WERI-Rb-1 (cell line): ENCODE measurements around the gene HEATR5A.
"Not testable (repeated sequence)": the region's sequence is repeated elsewhere in the genome, so short reads cannot be mapped to it uniquely, and the experiment has no call there.

Source experiments
- DNase-seq: peaks from one replicate; pipeline ENCODE4 v3.0.0-alpha.2; 2020
- H3K27ac ChIP-seq: fragments of 250-450 bp; sonication (Bioruptor Pico); 2 replicates; pipeline ENCODE4 v1.5.1; 2020; ENCODE audit warnings: mild to moderate bottlenecking, moderate library complexity
- H3K27me3 ChIP-seq: fragments of 250-450 bp; sonication (Bioruptor Pico); 2 replicates; pipeline ENCODE4 v1.5.1; 2021; ENCODE audit warnings: mild to moderate bottlenecking, low read depth, moderate library complexity; ENCODE audit not compliant: insufficient read depth, severe bottlenecking
- H3K36me3 ChIP-seq: fragments of 250-450 bp; sonication (Bioruptor Pico); 2 replicates; pipeline ENCODE4 v1.5.1; 2020; ENCODE audit warnings: mild to moderate bottlenecking, moderate library complexity
- H3K4me3 ChIP-seq: 2 replicates; pipeline ENCODE4 v1.5.1; 2011; ENCODE audit warnings: low read depth, mild to moderate bottlenecking, control low read depth, low read length
- H3K9me3 ChIP-seq: fragments of 250-450 bp; sonication (Bioruptor Pico); 2 replicates; pipeline ENCODE4 v1.5.1; 2021; ENCODE audit warnings: mild to moderate bottlenecking, moderate library complexity; ENCODE audit not compliant: severe bottlenecking
- TF ChIP-seq, protein P1 (sequence below): IDR thresholded peaks from 2 replicates; pipeline ENCODE4 v1.5.1; 2011; ENCODE audit warnings: low read depth, mild to moderate bottlenecking, control low read depth, inconsistent platforms, low read length

Gene HEATR5A

DNA sequence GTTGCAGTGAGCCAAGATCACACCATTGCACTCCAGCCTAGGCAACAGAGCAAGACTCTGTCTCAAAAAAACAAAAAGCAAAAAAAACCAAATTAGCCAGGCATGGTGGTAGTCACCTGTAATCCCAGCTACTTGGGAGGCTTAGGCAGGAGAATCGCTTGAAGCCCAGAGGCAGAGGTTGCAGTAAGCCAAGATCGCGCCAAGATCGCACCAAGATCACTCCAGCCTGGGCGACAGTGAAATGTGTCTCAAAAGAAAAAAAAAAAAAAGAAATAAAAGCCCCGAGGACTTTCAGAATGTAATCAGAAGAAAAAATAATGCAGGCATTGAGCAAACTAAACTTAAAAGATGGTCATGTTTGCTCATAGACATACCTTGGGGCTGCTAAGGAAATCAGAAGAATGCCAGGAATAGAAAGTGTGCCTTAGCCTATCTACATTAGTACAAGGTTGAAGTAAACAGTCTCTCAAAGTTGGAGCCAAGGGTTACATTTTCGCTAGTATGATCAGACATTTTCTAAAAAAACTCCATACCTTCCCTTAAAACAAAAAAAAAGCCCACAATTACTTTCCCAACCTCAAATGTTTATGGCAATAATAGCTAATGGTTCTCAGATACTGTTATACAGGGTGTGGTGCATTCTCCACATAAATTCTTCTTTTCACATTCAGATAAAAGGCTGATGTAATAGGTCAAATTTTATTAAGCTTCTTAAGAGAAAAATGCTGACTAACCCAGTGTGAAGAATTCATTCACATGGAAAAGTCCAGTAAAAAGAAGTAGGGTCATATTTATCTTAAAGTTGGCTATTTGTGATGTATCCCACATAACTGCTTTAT, 21.1 kb upstream of the HEATR5A start:
- Histone ChIP-seq H3K9me3 (no peaks in the 10 kb centered on the region), H3K36me3 (no peaks in the 10 kb centered on the region), H3K27ac (no peak overlapping the region), H3K4me3 (no peak overlapping the region), H3K27me3 (no peaks in the 10 kb centered on the region)
- DNase-seq, result no peak
- TF ChIP-seq, protein P1, sequence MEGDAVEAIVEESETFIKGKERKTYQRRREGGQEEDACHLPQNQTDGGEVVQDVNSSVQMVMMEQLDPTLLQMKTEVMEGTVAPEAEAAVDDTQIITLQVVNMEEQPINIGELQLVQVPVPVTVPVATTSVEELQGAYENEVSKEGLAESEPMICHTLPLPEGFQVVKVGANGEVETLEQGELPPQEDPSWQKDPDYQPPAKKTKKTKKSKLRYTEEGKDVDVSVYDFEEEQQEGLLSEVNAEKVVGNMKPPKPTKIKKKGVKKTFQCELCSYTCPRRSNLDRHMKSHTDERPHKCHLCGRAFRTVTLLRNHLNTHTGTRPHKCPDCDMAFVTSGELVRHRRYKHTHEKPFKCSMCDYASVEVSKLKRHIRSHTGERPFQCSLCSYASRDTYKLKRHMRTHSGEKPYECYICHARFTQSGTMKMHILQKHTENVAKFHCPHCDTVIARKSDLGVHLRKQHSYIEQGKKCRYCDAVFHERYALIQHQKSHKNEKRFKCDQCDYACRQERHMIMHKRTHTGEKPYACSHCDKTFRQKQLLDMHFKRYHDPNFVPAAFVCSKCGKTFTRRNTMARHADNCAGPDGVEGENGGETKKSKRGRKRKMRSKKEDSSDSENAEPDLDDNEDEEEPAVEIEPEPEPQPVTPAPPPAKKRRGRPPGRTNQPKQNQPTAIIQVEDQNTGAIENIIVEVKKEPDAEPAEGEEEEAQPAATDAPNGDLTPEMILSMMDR, result no peak

DNA sequence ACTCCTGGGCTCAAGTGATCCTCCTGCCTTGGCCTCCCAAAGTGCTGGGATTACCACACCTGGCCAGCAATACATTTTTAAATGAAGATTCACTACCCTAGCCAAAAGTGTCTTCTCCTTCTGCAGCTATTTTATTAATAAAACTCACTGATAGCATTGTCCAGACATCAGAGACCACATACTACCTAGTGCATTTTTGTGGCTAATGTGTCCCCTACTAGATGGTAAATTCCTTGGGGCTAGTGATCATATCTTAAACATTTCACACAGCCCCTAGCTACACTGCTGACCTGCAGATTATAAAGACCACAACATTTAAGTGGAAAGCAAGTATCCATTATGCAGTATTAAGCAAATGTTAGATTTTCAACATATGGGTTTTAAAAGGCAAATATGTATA, 19.9 kb upstream of the HEATR5A start:
- H3K27ac ChIP-seq, result no peak overlapping the region
- no peaks in the 10 kb centered on the region for H3K9me3 ChIP-seq
- DNase-seq, result no peak
- H3K36me3 ChIP-seq, result no peaks in the 10 kb centered on the region
- H3K27me3 ChIP-seq, result no peaks in the 10 kb centered on the region
- TF ChIP-seq, protein P1, result no peak
- no peak overlapping the region for H3K4me3 ChIP-seq

DNA sequence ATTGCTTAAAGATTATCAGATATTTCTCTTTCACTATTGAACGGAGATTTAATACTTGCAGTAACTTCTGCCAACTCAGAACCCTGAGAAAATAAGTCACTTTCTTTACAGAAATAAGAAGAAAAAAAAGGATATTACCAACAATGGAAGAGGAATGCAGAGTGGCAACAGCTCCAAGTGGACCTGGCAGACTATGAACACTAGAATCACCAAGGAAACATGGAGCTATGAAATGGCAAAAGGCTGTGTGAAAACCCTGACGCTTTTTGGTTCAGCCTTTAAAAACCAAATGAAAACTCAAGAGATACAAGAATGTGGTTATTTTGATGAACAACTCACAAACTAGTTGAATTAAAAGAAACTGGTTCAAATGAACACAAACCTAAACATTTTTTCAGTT, 19.2 kb upstream of the HEATR5A start:
- DNase-seq, result no peak
- no peak overlapping the region for H3K4me3 ChIP-seq
- TF ChIP-seq, protein P1, result no peak
- no peaks in the 10 kb centered on the region for H3K9me3 ChIP-seq
- no peaks in the 10 kb centered on the region for H3K36me3 ChIP-seq
- H3K27ac ChIP-seq, result no peak overlapping the region
- no peaks in the 10 kb centered on the region for H3K27me3 ChIP-seq

DNA sequence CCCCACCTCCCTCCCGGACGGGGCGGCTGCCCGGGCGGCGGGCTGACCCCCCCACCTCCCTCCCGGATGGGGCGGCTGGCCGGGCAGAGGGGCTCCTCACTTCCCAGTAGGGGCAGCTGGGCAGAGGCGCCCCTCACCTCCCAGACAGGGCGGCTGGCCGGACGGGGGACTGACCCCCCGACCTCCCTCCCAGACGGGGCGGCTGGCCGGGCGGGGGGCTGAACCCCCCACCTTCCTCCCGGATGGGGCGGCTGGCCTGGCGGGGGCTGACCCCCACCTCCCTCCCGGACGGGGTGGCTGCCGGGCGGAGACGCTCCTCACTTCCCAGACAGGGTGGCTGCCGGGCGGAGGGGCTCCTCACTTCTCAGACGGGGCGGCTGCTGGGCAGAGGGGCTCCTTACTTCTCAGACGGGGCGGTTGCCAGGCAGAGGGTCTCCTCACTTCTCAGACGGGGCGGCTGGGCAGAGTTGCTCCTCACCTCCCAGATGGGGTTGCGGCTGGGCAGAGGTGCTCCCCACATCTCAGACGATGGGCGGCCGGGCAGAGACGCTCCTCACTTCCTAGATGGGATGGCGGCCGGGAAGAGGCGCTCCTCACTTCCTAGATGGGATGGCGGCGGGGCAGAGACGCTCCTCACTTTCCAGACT, 16.8 kb upstream of the HEATR5A start:
- H3K36me3 ChIP-seq, H3K4me3 ChIP-seq, H3K9me3 ChIP-seq, H3K27ac ChIP-seq, H3K27me3 ChIP-seq, DNase-seq: not testable (repeated sequence)

DNA sequence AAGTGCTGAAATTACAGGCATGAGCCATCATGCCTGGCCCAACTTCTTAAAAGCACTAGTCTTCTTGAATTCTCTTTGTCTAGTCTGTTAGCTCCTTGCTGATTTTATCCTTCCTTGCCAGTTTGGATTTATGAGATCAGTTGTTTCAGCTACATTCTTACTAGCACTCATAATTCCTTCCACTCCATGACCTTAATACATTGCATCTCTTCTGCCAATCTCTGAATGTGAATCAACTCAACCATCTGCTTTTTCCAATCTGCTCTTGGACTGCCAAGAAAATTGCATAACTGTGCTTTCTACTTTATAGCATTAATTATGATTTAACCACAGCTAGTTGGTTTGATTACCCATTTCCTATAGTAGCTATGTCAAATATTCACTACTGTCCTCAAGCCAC, 14.9 kb upstream of the HEATR5A start:
- Histone ChIP-seq H3K27ac (no peak overlapping the region), H3K9me3 (peaks cover 4% of the 10 kb centered on the region), H3K4me3 (no peak overlapping the region), H3K27me3 (no peaks in the 10 kb centered on the region), H3K36me3 (no peaks in the 10 kb centered on the region)
- no peak for DNase-seq
- TF ChIP-seq, protein P1, result no peak

DNA sequence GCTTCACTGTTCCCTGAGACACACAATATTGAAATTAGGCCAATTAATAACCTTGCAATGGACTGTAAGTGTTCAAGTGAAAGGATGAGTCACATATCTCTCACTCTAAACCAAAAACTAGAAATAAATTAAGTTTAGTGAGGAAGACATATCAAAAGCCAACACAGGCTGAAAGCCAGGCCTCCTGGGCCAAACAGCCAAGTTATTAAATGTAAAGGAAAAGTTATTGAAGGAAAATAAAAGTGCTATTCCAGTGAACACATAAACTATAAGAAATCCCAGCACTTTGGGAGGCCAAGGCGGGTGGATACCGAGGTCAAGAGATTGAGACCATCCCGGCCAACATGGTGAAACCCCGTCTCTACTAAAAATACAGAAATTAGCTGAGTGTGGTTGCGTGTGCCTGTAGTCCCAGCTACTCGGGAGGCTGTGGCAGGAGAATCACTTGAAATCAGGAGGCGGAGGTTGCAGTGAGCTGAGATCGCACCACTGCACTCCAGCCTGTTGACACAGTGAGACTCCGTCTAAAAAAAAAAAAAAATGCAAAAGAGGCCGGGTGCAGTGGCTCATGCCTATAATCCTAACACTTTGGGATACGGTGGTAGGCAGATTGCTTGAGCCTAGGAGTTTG, 10.4 kb upstream of the HEATR5A start:
- peaks cover 4% of the 10 kb centered on the region for H3K9me3 ChIP-seq
- no peaks in the 10 kb centered on the region for H3K27me3 ChIP-seq
- no peak overlapping the region for H3K4me3 ChIP-seq
- H3K36me3 ChIP-seq, result no peaks in the 10 kb centered on the region
- TF ChIP-seq, protein P1, result no peak
- DNase-seq, result no peak
- no peak overlapping the region for H3K27ac ChIP-seq
